ENCODE measurements around the gene GADD45A. TPM values are rescaled to one million over a fixed set of nuclear protein-coding genes. Genes with fewer than 3 reads are reported as not detected.
A peak's percentile ranks its signal among the peaks of the same experiment; 100 is the strongest.

The GADD45A gene
- total RNA-seq, 4 donors from 2014 or later: 80.4 to 188 (median 142) TPM

- peaks cover 10 to 23% of the 10 kb centered on the region in 2 donors for H3K4me1 ChIP-seq
- H3K4me3 ChIP-seq: no peak overlapping the region
- intact Hi-C loops (cut with DNase I; ENCODE audit: low total_unique reads): no loop called here
- in situ Hi-C loops (cut with MboI; ENCODE audit: low sequenced_read_pairs in 4 of 4): no loop called here
- no peak for TF ChIP-seq CTCF (IDR thresholded peaks at IDR 0.05 in 4 of 5, conservative IDR thresholded peaks at IDR 0.05 in 1 of 5)
- TF ChIP-seq POLR2A (IDR thresholded peaks at IDR 0.05): no peak
- no peaks in the 10 kb centered on the region for H3K36me3 ChIP-seq
- ATAC-seq (peak; percentile 75 to 88), DNase-seq (peak; percentile 35 to 52)
- H3K27me3 ChIP-seq: no peaks in the 10 kb centered on the region
- no peaks in the 10 kb centered on the region for H3K9me3 ChIP-seq
- H3K27ac ChIP-seq: no peak overlapping the region
Measured at GRCh38 chr1:67716800-67717199, 31.8 kb downstream of the GADD45A start.

GRCh38 chr1:67717876-67718275, 32.9 kb downstream of the GADD45A start:
- H3K27me3 ChIP-seq: no peaks in the 10 kb centered on the region
- no peak for DNase-seq
- in situ Hi-C loops (cut with MboI; ENCODE audit: low sequenced_read_pairs in 4 of 4): no loop called here
- no peaks in the 10 kb centered on the region for H3K36me3 ChIP-seq
- H3K4me1 ChIP-seq: peaks cover 4 to 24% of the 10 kb centered on the region in 2 donors
- H3K9me3 ChIP-seq: no peaks in the 10 kb centered on the region
- intact Hi-C loops (cut with DNase I; ENCODE audit: low total_unique reads): no loop called here
- H3K27ac ChIP-seq: no peak overlapping the region
- H3K4me3 ChIP-seq: no peak overlapping the region
- ATAC-seq: peak in 1 of 2 donors; percentile 20
- TF ChIP-seq CTCF (IDR thresholded peaks at IDR 0.05 in 4 of 5, conservative IDR thresholded peaks at IDR 0.05 in 1 of 5): no peak

DNA sequence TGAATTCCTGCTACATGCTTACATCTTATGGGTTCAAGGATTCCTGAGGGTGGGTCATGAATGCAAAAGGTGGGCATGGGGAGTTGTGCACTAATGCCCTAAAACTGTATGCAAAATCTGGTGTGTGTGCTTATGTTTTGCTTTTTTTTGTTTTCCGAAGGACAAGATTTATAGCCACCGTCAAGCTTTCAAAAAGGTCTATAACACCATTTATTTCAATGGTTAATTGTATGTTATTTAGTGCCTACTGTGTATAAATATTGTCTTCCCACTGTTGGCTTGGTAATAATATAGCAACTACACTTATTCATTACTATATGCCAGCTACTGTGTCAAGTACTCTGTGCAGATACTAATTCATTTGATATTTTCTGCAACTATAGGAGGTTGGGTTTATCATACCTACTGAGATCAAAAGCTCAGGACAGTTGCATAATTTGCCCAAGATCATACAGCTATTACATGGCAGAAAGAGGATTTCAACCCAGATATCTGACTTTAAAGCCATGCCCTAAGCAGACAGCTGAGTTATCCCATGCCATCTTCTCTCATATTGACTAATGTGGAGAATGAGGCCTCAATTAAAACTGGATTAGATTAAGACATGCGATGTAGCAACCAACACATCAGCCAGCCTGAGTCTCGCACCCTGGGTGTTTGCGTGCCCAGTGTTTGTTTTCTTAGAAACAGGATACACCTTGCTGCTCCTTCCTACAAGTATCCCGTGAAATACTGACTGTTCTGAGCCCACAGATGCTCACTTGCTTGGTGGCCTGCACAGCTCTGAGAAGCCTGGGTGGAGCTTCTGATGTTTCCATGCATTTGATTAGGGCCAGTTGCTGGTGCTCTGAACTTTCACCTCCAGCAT, 34.6 kb downstream of the GADD45A start:
- no peaks in the 10 kb centered on the region for H3K9me3 ChIP-seq
- TF ChIP-seq CTCF (IDR thresholded peaks at IDR 0.05 in 4 of 5, conservative IDR thresholded peaks at IDR 0.05 in 1 of 5): no peak
- no peak for TF ChIP-seq POLR2A (IDR thresholded peaks at IDR 0.05)
- DNase-seq: no peak
- H3K4me1 ChIP-seq: peaks cover 13 to 18% of the 10 kb centered on the region in 2 donors
- H3K27ac ChIP-seq: no peak overlapping the region
- no peaks in the 10 kb centered on the region for H3K27me3 ChIP-seq
- in situ Hi-C loops (cut with MboI; ENCODE audit: low sequenced_read_pairs in 4 of 4): no loop called here
- intact Hi-C loops (cut with DNase I; ENCODE audit: low total_unique reads): no loop called here
- H3K36me3 ChIP-seq: no peaks in the 10 kb centered on the region
- H3K4me3 ChIP-seq: no peak overlapping the region
- ATAC-seq: no peak

DNA sequence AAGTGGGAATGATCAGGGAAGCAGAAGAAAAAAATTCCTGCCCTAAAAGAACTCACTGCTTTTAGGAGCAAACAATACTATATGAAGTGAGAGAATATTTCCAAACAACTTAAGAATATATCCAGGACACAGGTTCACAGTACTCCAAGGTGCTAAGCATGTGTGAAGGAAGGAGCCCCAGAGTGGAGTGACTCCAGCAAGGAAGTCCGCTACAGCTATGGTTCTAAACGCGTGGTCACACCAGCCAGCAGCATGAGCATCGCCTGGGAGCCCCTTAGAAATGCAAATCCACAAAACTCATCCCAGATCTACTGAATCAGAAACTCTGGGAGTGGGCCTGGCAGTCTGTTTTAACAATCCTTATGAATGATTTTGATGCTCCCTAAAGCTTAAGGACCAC, 36.1 kb downstream of the GADD45A start:
- Histone ChIP-seq H3K36me3 (no peaks in the 10 kb centered on the region), H3K4me3 (no peak overlapping the region), H3K27me3 (no peaks in the 10 kb centered on the region), H3K4me1 (peaks cover 18 to 23% of the 10 kb centered on the region in 2 donors), H3K27ac (no peak overlapping the region), H3K9me3 (no peaks in the 10 kb centered on the region)
- intact Hi-C loops (cut with DNase I; ENCODE audit: low total_unique reads) (no loop called here), in situ Hi-C loops (cut with MboI; ENCODE audit: low sequenced_read_pairs in 4 of 4) (no loop called here)
- no peak for DNase-seq
- ATAC-seq: no peak
- no peak for TF ChIP-seq CTCF (IDR thresholded peaks at IDR 0.05 in 4 of 5, conservative IDR thresholded peaks at IDR 0.05 in 1 of 5)
- TF ChIP-seq POLR2A (IDR thresholded peaks at IDR 0.05): no peak
